ENCODE data around the gene CHDH. TPM values are rescaled to one million over a fixed set of nuclear protein-coding genes. Genes with fewer than 3 reads are reported as not detected.

The CHDH gene
- total RNA-seq, 1 experiment from 2014 or later = 8.8 TPM

DNA sequence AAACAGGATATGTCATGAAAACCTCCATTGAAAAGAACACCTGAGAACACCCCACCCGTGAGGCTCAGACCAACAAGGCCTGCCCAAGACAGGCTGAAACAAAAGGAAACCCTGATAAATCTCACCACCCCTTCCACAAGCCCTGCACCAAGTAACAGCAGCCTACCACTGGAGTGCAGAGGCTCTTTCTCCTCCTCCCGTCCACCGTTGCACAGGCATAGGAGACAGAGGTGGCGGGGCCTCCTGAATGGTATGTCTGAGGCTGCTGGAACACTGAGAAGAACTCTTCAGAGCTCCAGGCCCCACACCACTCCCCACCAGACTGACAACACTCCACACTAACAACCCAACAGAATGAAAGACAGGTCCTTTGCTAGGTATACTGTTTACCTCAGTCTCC, 21.4 kb downstream of the CHDH start:
- no peak for DNase-seq
- Histone ChIP-seq H3K36me3 (replicated peaks; ENCODE audit: control insufficient read depth, insufficient read depth, low read length) (peaks cover 3% of the 10 kb centered on the region), H3K4me3 (ENCODE audit: insufficient read depth, low read depth, low read length) (no peak overlapping the region), H3K27me3 (ENCODE audit: control insufficient read depth, insufficient read depth, low read length) (no peaks in the 10 kb centered on the region)

GRCh38 chr3:53823956-53824657, 22.1 kb downstream of the CHDH start:
- H3K36me3 ChIP-seq (replicated peaks; ENCODE audit: control insufficient read depth, insufficient read depth, low read length) = peaks cover 3% of the 10 kb centered on the region
- no peak overlapping the region for H3K4me3 ChIP-seq (ENCODE audit: insufficient read depth, low read depth, low read length)
- H3K27me3 ChIP-seq (ENCODE audit: control insufficient read depth, insufficient read depth, low read length) = no peaks in the 10 kb centered on the region
- DNase-seq = no peak

GRCh38 chr3:53823026-53823955, 22.9 kb downstream of the CHDH start:
- H3K27me3 ChIP-seq (ENCODE audit: control insufficient read depth, insufficient read depth, low read length) = no peaks in the 10 kb centered on the region
- DNase-seq = peak; percentile 78
- H3K36me3 ChIP-seq (replicated peaks; ENCODE audit: control insufficient read depth, insufficient read depth, low read length) = peaks cover 7% of the 10 kb centered on the region
- no peak overlapping the region for H3K4me3 ChIP-seq (ENCODE audit: insufficient read depth, low read depth, low read length)

- Histone ChIP-seq H3K4me3 (ENCODE audit: insufficient read depth, low read depth, low read length) (no peak overlapping the region), H3K27me3 (ENCODE audit: control insufficient read depth, insufficient read depth, low read length) (no peaks in the 10 kb centered on the region), H3K36me3 (replicated peaks; ENCODE audit: control insufficient read depth, insufficient read depth, low read length) (peaks cover 7% of the 10 kb centered on the region)
- no peak for DNase-seq
Measured at GRCh38 chr3:53822331-53822741, 23.9 kb downstream of the CHDH start.

DNA sequence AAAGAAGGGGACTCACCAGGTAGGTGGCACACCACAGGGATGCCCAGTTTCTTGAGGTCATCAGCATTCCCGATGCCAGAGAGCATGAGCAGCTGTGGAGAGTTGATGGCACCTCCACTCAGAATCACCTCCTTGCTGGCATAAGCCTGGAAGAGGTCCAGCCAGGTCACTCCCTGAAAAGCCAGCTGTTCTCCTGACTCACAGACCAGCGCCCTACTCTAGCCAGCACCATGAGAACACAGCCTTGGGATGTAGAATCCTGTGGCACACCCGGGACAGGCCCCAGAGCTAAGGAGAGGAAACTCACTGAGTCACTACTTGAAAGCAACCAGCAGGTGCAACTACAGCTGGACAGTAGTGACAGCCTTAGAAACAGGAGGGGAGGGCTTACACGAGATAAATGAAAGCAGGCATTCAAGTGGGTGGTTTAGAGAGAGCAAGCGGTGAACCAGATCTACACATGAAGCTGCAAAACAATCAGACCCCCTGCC, 24.5 kb downstream of the CHDH start:
- DNase-seq = no peak
- peaks cover 7% of the 10 kb centered on the region for H3K36me3 ChIP-seq (replicated peaks; ENCODE audit: control insufficient read depth, insufficient read depth, low read length)
- H3K27me3 ChIP-seq (ENCODE audit: control insufficient read depth, insufficient read depth, low read length) = no peaks in the 10 kb centered on the region
- H3K4me3 ChIP-seq (ENCODE audit: insufficient read depth, low read depth, low read length) = no peak overlapping the region

DNA sequence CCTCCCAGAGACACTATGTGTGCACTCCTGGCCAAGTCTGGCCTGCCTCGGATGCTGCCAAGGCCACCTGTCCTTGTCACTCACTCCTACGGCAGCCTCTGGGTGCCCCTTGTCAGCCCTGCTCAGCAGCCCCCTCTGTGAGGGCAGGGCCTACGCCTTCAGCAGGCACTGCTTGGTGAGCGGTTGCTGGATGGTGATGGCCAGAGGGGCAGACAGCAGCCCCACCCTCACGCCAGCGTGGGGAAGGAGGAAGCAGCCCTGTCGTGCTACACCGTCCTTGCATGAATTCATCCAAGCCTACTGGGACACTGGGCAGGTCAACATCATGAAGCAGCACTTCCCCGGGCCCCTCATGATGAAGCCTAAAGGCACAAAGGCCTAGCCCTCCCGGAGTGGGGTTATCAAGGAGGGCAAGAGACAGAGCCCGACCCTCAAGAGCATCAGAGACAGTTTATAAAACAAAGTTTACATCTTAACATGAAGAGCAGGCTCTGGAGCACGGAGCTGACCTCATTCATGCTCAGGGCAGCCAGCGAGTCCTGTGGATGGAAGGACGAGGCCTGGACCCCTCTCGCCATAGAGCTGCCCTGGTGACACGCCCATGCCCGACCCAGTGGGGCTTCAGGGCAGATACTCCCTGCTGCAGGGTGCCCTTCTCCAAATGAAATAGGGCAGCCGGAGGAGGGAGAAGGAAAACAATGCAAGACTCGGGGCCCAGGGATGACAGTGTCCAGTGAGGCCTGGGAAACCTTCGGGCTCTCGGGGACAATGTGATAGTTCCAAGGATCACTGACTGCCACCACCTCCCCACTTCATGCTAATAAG, 25.3 kb downstream of the CHDH start:
- Histone ChIP-seq H3K36me3 (replicated peaks; ENCODE audit: control insufficient read depth, insufficient read depth, low read length) (peaks cover 7% of the 10 kb centered on the region), H3K4me3 (ENCODE audit: insufficient read depth, low read depth, low read length) (no peak overlapping the region), H3K27me3 (ENCODE audit: control insufficient read depth, insufficient read depth, low read length) (no peaks in the 10 kb centered on the region)
- no peak for DNase-seq

DNA sequence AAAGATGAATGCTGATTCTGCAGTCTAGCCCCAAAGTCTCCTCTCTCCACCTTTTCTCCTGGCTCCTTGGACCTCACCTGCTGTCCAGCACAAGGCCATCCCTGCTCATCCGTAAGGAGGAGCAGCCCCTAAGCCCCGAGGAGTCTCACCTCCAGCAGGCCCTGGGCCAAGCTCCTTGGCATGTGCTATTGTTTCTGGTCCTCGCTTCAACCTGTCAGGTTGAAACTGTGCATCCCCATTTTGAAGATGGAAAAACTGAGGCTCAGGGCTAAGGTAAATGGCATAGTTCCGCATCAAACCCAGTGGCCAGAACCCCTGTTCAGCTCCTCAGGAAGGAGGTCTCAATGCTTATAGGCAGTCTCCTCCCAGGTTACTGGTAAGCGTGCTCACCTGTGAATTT, 26.1 kb downstream of the CHDH start:
- peaks cover 7% of the 10 kb centered on the region for H3K36me3 ChIP-seq (replicated peaks; ENCODE audit: control insufficient read depth, insufficient read depth, low read length)
- no peaks in the 10 kb centered on the region for H3K27me3 ChIP-seq (ENCODE audit: control insufficient read depth, insufficient read depth, low read length)
- no peak for DNase-seq
- H3K4me3 ChIP-seq (ENCODE audit: insufficient read depth, low read depth, low read length) = no peak overlapping the region

- Histone ChIP-seq H3K36me3 (replicated peaks; ENCODE audit: control insufficient read depth, insufficient read depth, low read length) (peaks cover 7% of the 10 kb centered on the region), H3K4me3 (ENCODE audit: insufficient read depth, low read depth, low read length) (no peak overlapping the region), H3K27me3 (ENCODE audit: control insufficient read depth, insufficient read depth, low read length) (no peaks in the 10 kb centered on the region)
- DNase-seq = no peak
Measured at GRCh38 chr3:53819163-53819868, 26.9 kb downstream of the CHDH start.

- no peaks in the 10 kb centered on the region for H3K27me3 ChIP-seq (ENCODE audit: control insufficient read depth, insufficient read depth, low read length)
- no peak overlapping the region for H3K4me3 ChIP-seq (ENCODE audit: insufficient read depth, low read depth, low read length)
- DNase-seq = no peak
- H3K36me3 ChIP-seq (replicated peaks; ENCODE audit: control insufficient read depth, insufficient read depth, low read length) = peaks cover 7% of the 10 kb centered on the region
Measured at GRCh38 chr3:53818221-53819162, 27.7 kb downstream of the CHDH start.

GRCh38 chr3:53817809-53818208, 28.4 kb downstream of the CHDH start:
- Histone ChIP-seq H3K4me3 (ENCODE audit: insufficient read depth, low read depth, low read length) (no peak overlapping the region), H3K27me3 (ENCODE audit: control insufficient read depth, insufficient read depth, low read length) (no peaks in the 10 kb centered on the region)
- DNase-seq = no peak

GRCh38 chr3:53817211-53817610, 29.0 kb downstream of the CHDH start:
- Histone ChIP-seq H3K4me3 (ENCODE audit: insufficient read depth, low read depth, low read length) (no peak overlapping the region), H3K27me3 (ENCODE audit: control insufficient read depth, insufficient read depth, low read length) (no peaks in the 10 kb centered on the region), H3K36me3 (replicated peaks; ENCODE audit: control insufficient read depth, insufficient read depth, low read length) (peaks cover 7% of the 10 kb centered on the region)
- no peak for DNase-seq

More at GRCh38 chr3:53817809-53818208, 28.4 kb downstream of the CHDH start:
- peaks cover 7% of the 10 kb centered on the region for H3K36me3 ChIP-seq (replicated peaks; ENCODE audit: control insufficient read depth, insufficient read depth, low read length)

GRCh38 chr3:53816425-53816824, 29.8 kb downstream of the CHDH start:
- H3K4me3 ChIP-seq (ENCODE audit: insufficient read depth, low read depth, low read length) = no peak overlapping the region
- no peaks in the 10 kb centered on the region for H3K27me3 ChIP-seq (ENCODE audit: control insufficient read depth, insufficient read depth, low read length)
- DNase-seq = no peak
- H3K36me3 ChIP-seq (replicated peaks; ENCODE audit: control insufficient read depth, insufficient read depth, low read length) = peaks cover 7% of the 10 kb centered on the region

DNA sequence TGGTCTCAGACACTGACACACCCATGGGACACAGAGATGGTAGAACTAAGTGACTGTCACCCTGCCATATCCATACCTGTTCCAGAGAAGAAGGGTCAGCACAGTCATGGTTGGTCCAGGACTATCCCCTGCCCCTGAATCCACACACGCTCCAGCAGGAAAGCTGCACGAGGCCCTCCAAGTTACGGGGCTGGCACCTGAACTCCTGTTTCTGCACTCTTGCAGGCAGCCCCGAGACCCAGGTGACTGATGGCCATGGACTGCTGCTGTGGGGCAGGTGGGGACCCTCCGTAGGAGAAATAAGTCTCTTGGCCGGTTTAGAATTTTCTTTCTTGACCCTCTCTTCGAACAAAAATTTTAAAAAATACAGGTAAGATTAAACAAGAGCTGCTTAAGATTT, 30.6 kb downstream of the CHDH start:
- Histone ChIP-seq H3K36me3 (replicated peaks; ENCODE audit: control insufficient read depth, insufficient read depth, low read length) (peaks cover 7% of the 10 kb centered on the region; the same call in 1 of the 2 replicates), H3K27me3 (ENCODE audit: control insufficient read depth, insufficient read depth, low read length) (no peaks in the 10 kb centered on the region), H3K4me3 (ENCODE audit: insufficient read depth, low read depth, low read length) (no peak overlapping the region)
- no peak for DNase-seq
